ENCODE data around the gene PIK3CB.
"Not testable (repeated sequence)": the region's sequence is repeated elsewhere in the genome, so short reads cannot be mapped to it uniquely, and the experiment has no call there.

The PIK3CB gene

DNA sequence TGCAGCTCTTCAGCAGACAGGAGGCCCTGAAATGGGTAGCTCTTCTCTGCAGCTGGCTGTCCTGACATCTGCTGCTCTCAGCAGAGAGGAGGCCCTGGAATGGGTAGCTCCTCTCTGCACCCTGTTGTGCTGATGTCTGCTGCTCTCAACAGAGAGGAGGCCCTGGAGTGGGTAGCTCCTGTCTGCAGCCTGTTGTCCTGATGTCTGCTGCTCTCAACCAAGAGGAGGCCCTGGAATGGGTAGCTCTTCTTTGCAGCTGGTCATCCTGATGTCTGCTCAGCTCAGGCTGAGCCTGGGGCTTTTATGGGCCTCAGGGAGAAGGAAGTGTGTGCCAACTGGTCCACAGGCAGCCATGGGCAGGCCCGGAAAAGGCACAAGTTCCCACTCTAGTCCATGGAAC lies 66.6 kb downstream of the PIK3CB start:
- Histone ChIP-seq H3K36me3 (ENCODE audit: control insufficient read depth in 2 of 2, insufficient read depth in 2 of 2, low read length in 2 of 2) (peaks cover 7% of the 10 kb centered on the region in 2 donors), H3K27me3 (ENCODE audit: control insufficient read depth in 2 of 2, insufficient read depth in 2 of 2, low read length in 2 of 2) (no peaks in the 10 kb centered on the region), H3K9me3 (ENCODE audit: control insufficient read depth in 2 of 2, low read length in 2 of 2) (peaks cover 0 to 5% of the 10 kb centered on the region in 2 donors), H3K4me3 (ENCODE audit: low read length in 2 of 2) (no peak overlapping the region), H3K9ac (ENCODE audit: low read depth in 1 of 2, low read length in 2 of 2) (no peak overlapping the region), H3K4me1 (ENCODE audit: control insufficient read depth in 2 of 2, insufficient read depth in 2 of 2, low read length in 2 of 2) (no peaks in the 10 kb centered on the region), H3K27ac (ENCODE audit: low read depth in 2 of 2, low read length in 2 of 2) (no peak overlapping the region)

GRCh38 chr3:138767498-138768104 lies 67.1 kb downstream of the PIK3CB start:
- Histone ChIP-seq H3K4me3 (ENCODE audit: low read length in 2 of 2) (no peak overlapping the region), H3K9ac (ENCODE audit: low read depth in 1 of 2, low read length in 2 of 2) (no peak overlapping the region), H3K4me1 (ENCODE audit: control insufficient read depth in 2 of 2, insufficient read depth in 2 of 2, low read length in 2 of 2) (no peaks in the 10 kb centered on the region), H3K27ac (ENCODE audit: low read depth in 2 of 2, low read length in 2 of 2) (no peak overlapping the region), H3K9me3 (ENCODE audit: control insufficient read depth in 2 of 2, low read length in 2 of 2) (peaks cover 0 to 5% of the 10 kb centered on the region in 2 donors), H3K36me3 (ENCODE audit: control insufficient read depth in 2 of 2, insufficient read depth in 2 of 2, low read length in 2 of 2) (peaks cover 7% of the 10 kb centered on the region in 2 donors), H3K27me3 (ENCODE audit: control insufficient read depth in 2 of 2, insufficient read depth in 2 of 2, low read length in 2 of 2) (no peaks in the 10 kb centered on the region)

DNA sequence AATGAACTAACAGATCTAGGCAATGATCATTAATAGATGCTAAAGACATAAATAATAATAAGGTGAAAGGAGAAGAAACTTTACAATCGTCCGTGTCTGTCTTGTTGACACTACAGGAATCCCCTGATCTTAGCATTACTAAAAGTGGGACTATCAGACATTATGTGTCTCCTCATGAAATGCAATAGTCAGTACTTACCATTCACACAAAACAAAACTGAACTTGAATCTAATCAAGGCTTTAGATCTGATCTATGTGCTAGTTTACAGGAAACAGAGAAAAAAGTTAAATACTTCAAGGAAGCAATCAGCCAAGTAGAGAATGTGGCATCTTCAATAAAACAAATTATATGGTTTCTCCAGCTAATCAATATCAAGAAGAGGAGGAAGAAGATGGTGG lies 73.7 kb downstream of the PIK3CB start:
- Histone ChIP-seq H3K36me3 (ENCODE audit: control insufficient read depth in 2 of 2, insufficient read depth in 2 of 2, low read length in 2 of 2) (peaks cover 0 to 3% of the 10 kb centered on the region in 2 donors), H3K9ac (ENCODE audit: low read depth in 1 of 2, low read length in 2 of 2) (no peak overlapping the region), H3K9me3 (ENCODE audit: control insufficient read depth in 2 of 2, low read length in 2 of 2) (no peaks in the 10 kb centered on the region), H3K4me3 (ENCODE audit: low read length in 2 of 2) (no peak overlapping the region), H3K4me1 (ENCODE audit: control insufficient read depth in 2 of 2, insufficient read depth in 2 of 2, low read length in 2 of 2) (no peaks in the 10 kb centered on the region), H3K27ac (ENCODE audit: low read depth in 2 of 2, low read length in 2 of 2) (no peak overlapping the region), H3K27me3 (ENCODE audit: control insufficient read depth in 2 of 2, insufficient read depth in 2 of 2, low read length in 2 of 2) (no peaks in the 10 kb centered on the region)

DNA sequence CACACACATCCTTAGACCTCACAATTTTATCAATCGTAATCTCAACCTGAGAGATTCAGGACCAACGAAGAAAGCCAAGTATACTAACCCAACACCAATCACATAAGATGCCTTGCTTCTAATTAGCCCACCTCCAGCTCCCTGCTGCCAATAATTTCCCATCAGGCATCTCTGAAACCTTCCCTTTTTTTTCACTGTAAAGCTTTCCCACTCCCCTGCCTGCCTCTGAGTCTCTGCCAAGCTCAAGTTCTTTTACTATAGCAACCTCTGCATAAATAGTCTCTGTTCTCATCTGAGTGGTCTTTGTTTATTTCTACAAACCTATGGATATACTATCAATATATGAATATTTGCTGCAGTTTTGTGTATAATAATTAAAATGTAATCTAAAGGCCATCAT lies 86.5 kb downstream of the PIK3CB start:
- H3K36me3 ChIP-seq (ENCODE audit: control insufficient read depth in 2 of 2, insufficient read depth in 2 of 2, low read length in 2 of 2) = peaks cover 2 to 4% of the 10 kb centered on the region in 2 donors
- H3K4me3 ChIP-seq (ENCODE audit: low read length in 2 of 2) = no peak overlapping the region
- H3K4me1 ChIP-seq (ENCODE audit: control insufficient read depth in 2 of 2, insufficient read depth in 2 of 2, low read length in 2 of 2) = no peaks in the 10 kb centered on the region
- H3K9me3 ChIP-seq (ENCODE audit: control insufficient read depth in 2 of 2, low read length in 2 of 2) = no peaks in the 10 kb centered on the region
- no peak overlapping the region for H3K27ac ChIP-seq (ENCODE audit: low read depth in 2 of 2, low read length in 2 of 2)
- no peaks in the 10 kb centered on the region for H3K27me3 ChIP-seq (ENCODE audit: control insufficient read depth in 2 of 2, insufficient read depth in 2 of 2, low read length in 2 of 2)
- no peak overlapping the region for H3K9ac ChIP-seq (ENCODE audit: low read depth in 1 of 2, low read length in 2 of 2)

DNA sequence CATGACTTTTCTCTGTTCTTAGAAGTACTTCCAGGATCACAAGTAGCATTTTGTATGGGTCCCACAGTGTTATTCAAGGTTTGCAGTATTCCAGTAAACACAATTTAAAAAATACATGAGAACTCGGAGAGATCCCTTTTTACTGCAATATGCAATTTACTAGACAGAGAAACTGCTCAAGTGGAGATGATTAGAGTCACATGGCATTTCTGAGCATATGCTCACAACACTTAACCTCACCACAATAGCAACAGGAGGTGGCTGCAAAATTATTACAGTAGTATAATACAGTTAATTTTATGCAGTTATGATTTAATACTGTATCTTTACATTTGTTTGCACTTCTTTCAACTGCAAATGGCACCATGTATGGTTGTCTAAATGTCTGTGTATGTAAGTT lies 87.5 kb downstream of the PIK3CB start:
- Histone ChIP-seq H3K4me1 (ENCODE audit: control insufficient read depth in 2 of 2, insufficient read depth in 2 of 2, low read length in 2 of 2) (no peaks in the 10 kb centered on the region), H3K4me3 (ENCODE audit: low read length in 2 of 2) (no peak overlapping the region), H3K36me3 (ENCODE audit: control insufficient read depth in 2 of 2, insufficient read depth in 2 of 2, low read length in 2 of 2) (peaks cover 2 to 5% of the 10 kb centered on the region in 2 donors), H3K27ac (ENCODE audit: low read depth in 2 of 2, low read length in 2 of 2) (no peak overlapping the region), H3K9ac (ENCODE audit: low read depth in 1 of 2, low read length in 2 of 2) (no peak overlapping the region), H3K9me3 (ENCODE audit: control insufficient read depth in 2 of 2, low read length in 2 of 2) (no peaks in the 10 kb centered on the region), H3K27me3 (ENCODE audit: control insufficient read depth in 2 of 2, insufficient read depth in 2 of 2, low read length in 2 of 2) (no peaks in the 10 kb centered on the region)

GRCh38 chr3:138740072-138740471 lies 94.7 kb downstream of the PIK3CB start:
- Histone ChIP-seq H3K9ac (ENCODE audit: low read depth in 1 of 2, low read length in 2 of 2) (no peak overlapping the region), H3K36me3 (ENCODE audit: control insufficient read depth in 2 of 2, insufficient read depth in 2 of 2, low read length in 2 of 2) (peaks cover 11 to 22% of the 10 kb centered on the region in 2 donors), H3K4me3 (ENCODE audit: low read length in 2 of 2) (no peak overlapping the region), H3K27me3 (ENCODE audit: control insufficient read depth in 2 of 2, insufficient read depth in 2 of 2, low read length in 2 of 2) (no peaks in the 10 kb centered on the region), H3K27ac (ENCODE audit: low read depth in 2 of 2, low read length in 2 of 2) (no peak overlapping the region), H3K9me3 (ENCODE audit: control insufficient read depth in 2 of 2, low read length in 2 of 2) (no peaks in the 10 kb centered on the region), H3K4me1 (ENCODE audit: control insufficient read depth in 2 of 2, insufficient read depth in 2 of 2, low read length in 2 of 2) (no peaks in the 10 kb centered on the region)

GRCh38 chr3:138732456-138732855 lies 102.3 kb downstream of the PIK3CB start:
- H3K4me1 ChIP-seq (ENCODE audit: control insufficient read depth in 2 of 2, insufficient read depth in 2 of 2, low read length in 2 of 2) = no peaks in the 10 kb centered on the region
- H3K9me3 ChIP-seq (ENCODE audit: control insufficient read depth in 2 of 2, low read length in 2 of 2) = no peaks in the 10 kb centered on the region
- H3K36me3 ChIP-seq (ENCODE audit: control insufficient read depth in 2 of 2, insufficient read depth in 2 of 2, low read length in 2 of 2) = peaks cover 9 to 13% of the 10 kb centered on the region in 2 donors
- H3K4me3 ChIP-seq (ENCODE audit: low read length in 2 of 2) = no peak overlapping the region
- H3K27ac ChIP-seq (ENCODE audit: low read depth in 2 of 2, low read length in 2 of 2) = no peak overlapping the region
- H3K27me3 ChIP-seq (ENCODE audit: control insufficient read depth in 2 of 2, insufficient read depth in 2 of 2, low read length in 2 of 2) = no peaks in the 10 kb centered on the region
- no peak overlapping the region for H3K9ac ChIP-seq (ENCODE audit: low read depth in 1 of 2, low read length in 2 of 2)

GRCh38 chr3:138726946-138727730 lies 107.6 kb downstream of the PIK3CB start:
- H3K4me1 ChIP-seq (ENCODE audit: control insufficient read depth in 2 of 2, insufficient read depth in 2 of 2, low read length in 2 of 2) = no peaks in the 10 kb centered on the region
- peaks cover 10 to 13% of the 10 kb centered on the region in 2 donors for H3K36me3 ChIP-seq (ENCODE audit: control insufficient read depth in 2 of 2, insufficient read depth in 2 of 2, low read length in 2 of 2)
- H3K27ac ChIP-seq (ENCODE audit: low read depth in 2 of 2, low read length in 2 of 2) = no peak overlapping the region
- no peak overlapping the region for H3K9ac ChIP-seq (ENCODE audit: low read depth in 1 of 2, low read length in 2 of 2)
- no peaks in the 10 kb centered on the region for H3K27me3 ChIP-seq (ENCODE audit: control insufficient read depth in 2 of 2, insufficient read depth in 2 of 2, low read length in 2 of 2)
- no peak overlapping the region for H3K4me3 ChIP-seq (ENCODE audit: low read length in 2 of 2)
- H3K9me3 ChIP-seq (ENCODE audit: control insufficient read depth in 2 of 2, low read length in 2 of 2) = no peaks in the 10 kb centered on the region

DNA sequence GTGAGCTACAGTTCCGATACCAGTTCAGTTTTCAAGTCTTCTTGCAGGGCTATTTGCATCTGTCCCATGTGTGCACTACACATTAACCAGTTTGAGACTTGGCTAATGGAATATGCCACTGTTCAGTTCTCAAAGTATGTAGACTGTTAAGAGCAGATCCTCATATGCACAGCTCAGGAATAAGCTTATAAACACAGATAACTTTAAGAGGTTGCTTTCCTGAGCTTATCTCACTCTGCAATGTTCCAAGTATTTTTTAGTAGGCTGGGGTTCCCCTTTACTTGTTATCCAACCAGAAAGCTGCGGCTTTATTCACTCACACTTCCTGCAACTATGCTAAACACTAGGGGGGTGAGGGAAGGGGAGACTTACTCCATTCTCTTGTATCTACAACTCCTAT lies 108.7 kb downstream of the PIK3CB start:
- H3K9me3 ChIP-seq (ENCODE audit: control insufficient read depth in 2 of 2, low read length in 2 of 2); H3K27me3 ChIP-seq (ENCODE audit: control insufficient read depth in 2 of 2, insufficient read depth in 2 of 2, low read length in 2 of 2); H3K4me3 ChIP-seq (ENCODE audit: low read length in 2 of 2); H3K9ac ChIP-seq (ENCODE audit: low read depth in 1 of 2, low read length in 2 of 2); H3K4me1 ChIP-seq (ENCODE audit: control insufficient read depth in 2 of 2, insufficient read depth in 2 of 2, low read length in 2 of 2); H3K27ac ChIP-seq (ENCODE audit: low read depth in 2 of 2, low read length in 2 of 2): not testable (repeated sequence)
- peaks cover 6 to 13% of the 10 kb centered on the region in 2 donors for H3K36me3 ChIP-seq (ENCODE audit: control insufficient read depth in 2 of 2, insufficient read depth in 2 of 2, low read length in 2 of 2)

- Histone ChIP-seq H3K36me3 (ENCODE audit: control insufficient read depth in 2 of 2, insufficient read depth in 2 of 2, low read length in 2 of 2) (peaks cover 6 to 13% of the 10 kb centered on the region in 2 donors), H3K4me3 (ENCODE audit: low read length in 2 of 2) (no peak overlapping the region), H3K27ac (ENCODE audit: low read depth in 2 of 2, low read length in 2 of 2) (no peak overlapping the region), H3K9ac (ENCODE audit: low read depth in 1 of 2, low read length in 2 of 2) (no peak overlapping the region), H3K9me3 (ENCODE audit: control insufficient read depth in 2 of 2, low read length in 2 of 2) (no peaks in the 10 kb centered on the region), H3K4me1 (ENCODE audit: control insufficient read depth in 2 of 2, insufficient read depth in 2 of 2, low read length in 2 of 2) (no peaks in the 10 kb centered on the region), H3K27me3 (ENCODE audit: control insufficient read depth in 2 of 2, insufficient read depth in 2 of 2, low read length in 2 of 2) (no peaks in the 10 kb centered on the region)
Observed at GRCh38 chr3:138725116-138725515, 109.6 kb downstream of the PIK3CB start.
